Measurements from ENCODE around the gene PLXDC2. TPM values are rescaled to one million over a fixed set of nuclear protein-coding genes. Genes with fewer than 3 reads are reported as not detected.

Gene PLXDC2
- total and polyA plus RNA-seq, 2 experiments from 2014 or later = 13.5 to 19.4 TPM

GRCh38 chr10:19782430-19783089 is 33.7 kb upstream of the PLXDC2 start (continued):
- TF ChIP-seq ZNF462 (CRISPR knock-in tag; IDR thresholded peaks at IDR 0.05) = no peak
- no peak for TF ChIP-seq JUNB (IDR thresholded peaks at IDR 0.05; ENCODE audit: unreplicated experiment)
- TF ChIP-seq STAT1 (IDR thresholded peaks at IDR 0.05; ENCODE audit: unreplicated experiment) = no peak
- TF ChIP-seq ETS1 (IDR thresholded peaks at IDR 0.05) = no peak
- no peak for TF ChIP-seq EZH2 (IDR thresholded peaks at IDR 0.05; ENCODE audit: low read depth, unreplicated experiment)
- no peak for TF ChIP-seq CTCF (conservative IDR thresholded peaks at IDR 0.05; ENCODE audit: low read depth in 2 of 2)
- no peak for TF ChIP-seq EZH2phosphoT487 (IDR thresholded peaks at IDR 0.05; ENCODE audit: unreplicated experiment)
